ENCODE results near the gene MEIS2.

DNA sequence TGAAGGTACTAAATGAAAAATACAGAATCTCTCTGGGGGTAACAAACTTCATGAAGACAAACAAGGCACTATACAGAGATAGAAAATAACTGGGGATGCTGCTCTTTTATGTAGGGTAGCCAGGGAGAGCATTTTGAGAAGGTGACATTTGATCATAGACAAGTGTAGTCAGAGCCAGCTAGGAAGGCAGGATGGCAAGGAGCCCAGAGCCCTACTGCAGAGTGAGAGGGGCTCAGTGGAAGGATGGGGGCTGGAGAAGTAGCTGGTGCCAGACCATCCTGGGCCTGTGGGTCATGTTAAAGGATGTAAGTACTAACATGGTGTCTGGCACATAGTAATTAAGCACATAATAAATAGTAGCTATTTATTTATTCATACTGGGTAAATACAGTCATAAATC, 133.6 kb downstream of the MEIS2 start:
- TF ChIP-seq TAF1 (IDR thresholded peaks at IDR 0.05; ENCODE audit: borderline replicate concordance, low read depth, low read length), result no peak
- no peak for TF ChIP-seq POLR2A (IDR thresholded peaks at IDR 0.05; ENCODE audit: low read depth, low read length)
- TF ChIP-seq POLR2AphosphoS5 (IDR thresholded peaks at IDR 0.05; ENCODE audit: low read depth, low read length), result no peak

All from GM12892 (cell line).